K562 (cell line): Measurements from ENCODE around the gene GNAZ. TPM values are rescaled to one million over a fixed set of nuclear protein-coding genes. Genes with fewer than 3 reads are reported as not detected.
A peak's percentile ranks its signal among the peaks of the same experiment; 100 is the strongest.

Experiments
- ATF1 ChIP-seq, 2 experiments: fragments of 450-650 bp in 1 of 2; IDR thresholded peaks; 2 replicates each; pipeline ENCODE4 v1.6.1; 2016; ENCODE audit warnings: missing compliant biosample characterization in 1 of 2, missing genetic modification characterization in 1 of 2
- E2F1 ChIP-seq: sonication (generic); formaldehyde crosslinking; IDR thresholded peaks from 2 replicates; pipeline ENCODE4 v1.8.1; 2023; ENCODE audit warnings: mild to moderate bottlenecking, missing genetic modification reagents, moderate library complexity
- HCFC1 ChIP-seq: IDR thresholded peaks from 2 replicates; pipeline ENCODE4 v1.6.1; 2012; ENCODE audit warnings: low read depth, low read length, improper control_type of control experiment
- NEUROD1 ChIP-seq: fragments of 150-350 bp; IDR thresholded peaks from 2 replicates; pipeline ENCODE4 v1.6.1; 2014; ENCODE audit warnings: borderline replicate concordance, low read length, low read depth; ENCODE audit not compliant: partially characterized antibody
- NR2C1 ChIP-seq, 2 experiments: fragments of 450-650 bp; IDR thresholded peaks; 2 replicates each; pipeline ENCODE4 v1.6.1; 2017; ENCODE audit warnings: mild to moderate bottlenecking in 2 of 2, antibody characterized with exemption in 1 of 2, inconsistent platforms in 1 of 2, missing compliant biosample characterization in 1 of 2, missing genetic modification characterization in 1 of 2
- PHF20 ChIP-seq: fragments of 450-650 bp; IDR thresholded peaks from 2 replicates; pipeline ENCODE4 v1.6.1; 2018; ENCODE audit not compliant: partially characterized antibody
- POU5F1 ChIP-seq: fragments of 150-350 bp; IDR thresholded peaks from 2 replicates; pipeline ENCODE4 v1.6.1; 2014; ENCODE audit warnings: borderline replicate concordance, low read length, low read depth, mild to moderate bottlenecking; ENCODE audit not compliant: partially characterized antibody
- RAD21 ChIP-seq, 2 experiments: fragments of 250-450 bp in 1 of 2; fragments of 450-650 bp in 1 of 2; sonication (Bioruptor Pico) in 1 of 2; formaldehyde crosslinking in 1 of 2; IDR thresholded peaks in 1 of 2; conservative IDR thresholded peaks in 1 of 2; 2 replicates each; pipeline versions ENCODE4 v1.4.0 to v1.8.0; 2020 to 2022; ENCODE audit warnings: mild to moderate bottlenecking in 2 of 2, moderate library complexity in 1 of 2
- RB1 ChIP-seq: fragments of 450-650 bp; IDR thresholded peaks from 2 replicates; pipeline ENCODE4 v1.6.1; 2017; ENCODE audit warnings: low read depth, mild to moderate bottlenecking
- SMAD2 ChIP-seq: fragments of 150-350 bp; IDR thresholded peaks from 2 replicates; pipeline ENCODE4 v1.6.1; 2014; ENCODE audit warnings: low read depth, mild to moderate bottlenecking, low read length
- ZFP36 ChIP-seq: fragments of 150-350 bp; IDR thresholded peaks from 2 replicates; pipeline ENCODE4 v1.6.1; 2018; ENCODE audit warnings: low read length, low read depth; ENCODE audit not compliant: partially characterized antibody
- polyA plus RNA-seq, 8 experiments: library from polyadenylated mRNA; depleted of rRNA in 4 of 8; stranded (reverse) in 5 of 8; unstranded in 3 of 8; fragments of >200 nt; fragmentation: Nextera tagmentation in 2 of 8; fragmentation: Illumina TruSeq in 1 of 8; extraction: Ambion mirVana in 2 of 8; extraction: Trizol in 1 of 8; gene quantifications; 2 replicates each; pipeline versions ENCODE4 v1.2.1 to v1.2.3, GENCODE V29; 2011 to 2014; ENCODE audit warnings: inconsistent platforms in 1 of 8, missing spikeins in 1 of 8
- total RNA-seq, 7 experiments: library from RNA; depleted of rRNA in 6 of 7; stranded (reverse); fragments of >200 nt in 6 of 7; fragmentation: Illumina TruSeq in 2 of 7; extraction: Trizol in 2 of 7; gene quantifications; 2 replicates each; pipeline versions ENCODE4 v1.2.1 to v1.2.3, GENCODE V29; 2011 to 2021; ENCODE audit warnings: low replicate concordance in 1 of 7
- TF ChIP-seq, protein P1 (sequence below): fragments of 150-350 bp; IDR thresholded peaks from 2 replicates; pipeline ENCODE4 v1.6.1; 2014; ENCODE audit warnings: low read depth, mild to moderate bottlenecking, low read length, borderline replicate concordance
- TF ChIP-seq, protein P2 (sequence below): fragments of 450-650 bp; formaldehyde crosslinking; IDR thresholded peaks from 2 replicates; pipeline ENCODE4 v1.4.0; 2020; ENCODE audit warnings: mild to moderate bottlenecking
- TF ChIP-seq, protein P3 (sequence below): fragments of 150-350 bp; conservative IDR thresholded peaks from 2 replicates; pipeline ENCODE4 v1.6.1; 2014; ENCODE audit warnings: low read length
- TF ChIP-seq, protein P4 (sequence below): fragments of 250-450 bp; sonication (Bioruptor Pico); IDR thresholded peaks from 2 replicates; pipeline ENCODE4 v1.5.0; 2020; ENCODE audit warnings: mild to moderate bottlenecking

The GNAZ gene
- total and polyA plus RNA-seq, 9 of the 15 experiments (the other 6 are each of a cell fraction or from before 2014, with no cell fraction given), result 0.04 to 0.22 (median 0.13) TPM; not detected in 3

GRCh38 chr22:23069502-23070357 lies 589 bp upstream of the GNAZ start (continued):
- TF ChIP-seq E2F1 (CRISPR knock-in tag), result peak; percentile 89
- TF ChIP-seq NR2C1 (IDR thresholded peaks at IDR 0.05), result no peak
- no peak for TF ChIP-seq NR2C1 (tag; IDR thresholded peaks at IDR 0.05)
- TF ChIP-seq, protein P1, sequence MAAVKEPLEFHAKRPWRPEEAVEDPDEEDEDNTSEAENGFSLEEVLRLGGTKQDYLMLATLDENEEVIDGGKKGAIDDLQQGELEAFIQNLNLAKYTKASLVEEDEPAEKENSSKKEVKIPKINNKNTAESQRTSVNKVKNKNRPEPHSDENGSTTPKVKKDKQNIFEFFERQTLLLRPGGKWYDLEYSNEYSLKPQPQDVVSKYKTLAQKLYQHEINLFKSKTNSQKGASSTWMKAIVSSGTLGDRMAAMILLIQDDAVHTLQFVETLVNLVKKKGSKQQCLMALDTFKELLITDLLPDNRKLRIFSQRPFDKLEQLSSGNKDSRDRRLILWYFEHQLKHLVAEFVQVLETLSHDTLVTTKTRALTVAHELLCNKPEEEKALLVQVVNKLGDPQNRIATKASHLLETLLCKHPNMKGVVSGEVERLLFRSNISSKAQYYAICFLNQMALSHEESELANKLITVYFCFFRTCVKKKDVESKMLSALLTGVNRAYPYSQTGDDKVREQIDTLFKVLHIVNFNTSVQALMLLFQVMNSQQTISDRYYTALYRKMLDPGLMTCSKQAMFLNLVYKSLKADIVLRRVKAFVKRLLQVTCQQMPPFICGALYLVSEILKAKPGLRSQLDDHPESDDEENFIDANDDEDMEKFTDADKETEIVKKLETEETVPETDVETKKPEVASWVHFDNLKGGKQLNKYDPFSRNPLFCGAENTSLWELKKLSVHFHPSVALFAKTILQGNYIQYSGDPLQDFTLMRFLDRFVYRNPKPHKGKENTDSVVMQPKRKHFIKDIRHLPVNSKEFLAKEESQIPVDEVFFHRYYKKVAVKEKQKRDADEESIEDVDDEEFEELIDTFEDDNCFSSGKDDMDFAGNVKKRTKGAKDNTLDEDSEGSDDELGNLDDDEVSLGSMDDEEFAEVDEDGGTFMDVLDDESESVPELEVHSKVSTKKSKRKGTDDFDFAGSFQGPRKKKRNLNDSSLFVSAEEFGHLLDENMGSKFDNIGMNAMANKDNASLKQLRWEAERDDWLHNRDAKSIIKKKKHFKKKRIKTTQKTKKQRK, result peak; percentile 70; the same call in 1 of the 2 replicates
- TF ChIP-seq ATF1 (CRISPR knock-in tag; IDR thresholded peaks at IDR 0.05), result 0 out of 2 replicates have a peak, but pooled peaks have one; percentile 18
- no peak for TF ChIP-seq ATF1 (tag; IDR thresholded peaks at IDR 0.05)
- TF ChIP-seq, protein P2, sequence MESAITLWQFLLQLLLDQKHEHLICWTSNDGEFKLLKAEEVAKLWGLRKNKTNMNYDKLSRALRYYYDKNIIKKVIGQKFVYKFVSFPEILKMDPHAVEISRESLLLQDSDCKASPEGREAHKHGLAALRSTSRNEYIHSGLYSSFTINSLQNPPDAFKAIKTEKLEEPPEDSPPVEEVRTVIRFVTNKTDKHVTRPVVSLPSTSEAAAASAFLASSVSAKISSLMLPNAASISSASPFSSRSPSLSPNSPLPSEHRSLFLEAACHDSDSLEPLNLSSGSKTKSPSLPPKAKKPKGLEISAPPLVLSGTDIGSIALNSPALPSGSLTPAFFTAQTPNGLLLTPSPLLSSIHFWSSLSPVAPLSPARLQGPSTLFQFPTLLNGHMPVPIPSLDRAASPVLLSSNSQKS (CRISPR knock-in tag), result no peak
- peak; percentile 48 for TF ChIP-seq HCFC1
- TF ChIP-seq RAD21 (CRISPR knock-in tag; conservative IDR thresholded peaks at IDR 0.05 in 1 of 2, IDR thresholded peaks at IDR 0.05 in 1 of 2), result peak in 1 of 2 experiments; percentile 21; a peak in 1 of 4 replicates
- TF ChIP-seq, protein P3, sequence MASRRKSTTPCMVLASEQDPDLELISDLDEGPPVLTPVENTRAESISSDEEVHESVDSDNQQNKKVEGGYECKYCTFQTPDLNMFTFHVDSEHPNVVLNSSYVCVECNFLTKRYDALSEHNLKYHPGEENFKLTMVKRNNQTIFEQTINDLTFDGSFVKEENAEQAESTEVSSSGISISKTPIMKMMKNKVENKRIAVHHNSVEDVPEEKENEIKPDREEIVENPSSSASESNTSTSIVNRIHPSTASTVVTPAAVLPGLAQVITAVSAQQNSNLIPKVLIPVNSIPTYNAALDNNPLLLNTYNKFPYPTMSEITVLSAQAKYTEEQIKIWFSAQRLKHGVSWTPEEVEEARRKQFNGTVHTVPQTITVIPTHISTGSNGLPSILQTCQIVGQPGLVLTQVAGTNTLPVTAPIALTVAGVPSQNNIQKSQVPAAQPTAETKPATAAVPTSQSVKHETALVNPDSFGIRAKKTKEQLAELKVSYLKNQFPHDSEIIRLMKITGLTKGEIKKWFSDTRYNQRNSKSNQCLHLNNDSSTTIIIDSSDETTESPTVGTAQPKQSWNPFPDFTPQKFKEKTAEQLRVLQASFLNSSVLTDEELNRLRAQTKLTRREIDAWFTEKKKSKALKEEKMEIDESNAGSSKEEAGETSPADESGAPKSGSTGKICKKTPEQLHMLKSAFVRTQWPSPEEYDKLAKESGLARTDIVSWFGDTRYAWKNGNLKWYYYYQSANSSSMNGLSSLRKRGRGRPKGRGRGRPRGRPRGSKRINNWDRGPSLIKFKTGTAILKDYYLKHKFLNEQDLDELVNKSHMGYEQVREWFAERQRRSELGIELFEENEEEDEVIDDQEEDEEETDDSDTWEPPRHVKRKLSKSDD, result peak; percentile 54
- TF ChIP-seq ZFP36, result peak; percentile 37
- TF ChIP-seq NEUROD1, result peak; percentile 98
- peak; percentile 51 for TF ChIP-seq POU5F1
- TF ChIP-seq, protein P4, sequence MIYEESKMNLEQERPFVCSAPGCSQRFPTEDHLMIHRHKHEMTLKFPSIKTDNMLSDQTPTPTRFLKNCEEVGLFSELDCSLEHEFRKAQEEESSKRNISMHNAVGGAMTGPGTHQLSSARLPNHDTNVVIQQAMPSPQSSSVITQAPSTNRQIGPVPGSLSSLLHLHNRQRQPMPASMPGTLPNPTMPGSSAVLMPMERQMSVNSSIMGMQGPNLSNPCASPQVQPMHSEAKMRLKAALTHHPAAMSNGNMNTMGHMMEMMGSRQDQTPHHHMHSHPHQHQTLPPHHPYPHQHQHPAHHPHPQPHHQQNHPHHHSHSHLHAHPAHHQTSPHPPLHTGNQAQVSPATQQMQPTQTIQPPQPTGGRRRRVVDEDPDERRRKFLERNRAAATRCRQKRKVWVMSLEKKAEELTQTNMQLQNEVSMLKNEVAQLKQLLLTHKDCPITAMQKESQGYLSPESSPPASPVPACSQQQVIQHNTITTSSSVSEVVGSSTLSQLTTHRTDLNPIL (CRISPR knock-in tag), result no peak
- TF ChIP-seq RB1, result peak; percentile 100
- TF ChIP-seq SMAD2, result 0 out of 2 replicates have a peak, but pooled peaks have one; percentile 54
- peak; percentile 60 for TF ChIP-seq PHF20
